ENCODE data around the gene ITPK1. TPM values are rescaled to one million over a fixed set of nuclear protein-coding genes. Genes with fewer than 3 reads are reported as not detected.

The ITPK1 gene
- total and polyA plus RNA-seq, 2 donors (not counting 3 experiments of a cell fraction or from before 2014, with no cell fraction given) = 39.6 to 51.8 TPM

GRCh38 chr14:92935446-92935845, 180.3 kb downstream of the ITPK1 start:
- POLR2A ChIA-PET = no interaction called here
- no peaks in the 10 kb centered on the region for H3K36me3 ChIP-seq (ENCODE audit: control insufficient read depth in 2 of 2, extremely low read depth in 1 of 2, insufficient read depth in 2 of 2, low read length in 2 of 2)
- no peaks in the 10 kb centered on the region for H3K9me3 ChIP-seq (replicated peaks; ENCODE audit: control insufficient read depth, insufficient read depth, low read length)
- TF ChIP-seq JUN (IDR thresholded peaks at IDR 0.05; ENCODE audit: borderline replicate concordance, insufficient read depth, insufficient read length, low read depth) = no peak
- no peaks in the 10 kb centered on the region for H4K20me1 ChIP-seq (replicated peaks; ENCODE audit: control insufficient read depth, extremely low read depth, insufficient read depth, low read length)
- no peak overlapping the region for H3K9ac ChIP-seq (replicated peaks; ENCODE audit: extremely low read depth, insufficient read depth, low read length)
- CTCF ChIA-PET = interaction anchor here (1.0 to 1.2 kb wide), 2 partner anchors 17 to 197 kb away, joined by 3 to 4 read pairs; no protein-coding TSS in a partner anchor
- H2AFZ ChIP-seq (ENCODE audit: low read depth, low read length) = no peak overlapping the region
- no peak overlapping the region for H3K4me3 ChIP-seq (replicated peaks in 1 of 3; ENCODE audit: insufficient read depth in 1 of 3, low read depth in 1 of 3, low read length in 3 of 3)
- H3K27me3 ChIP-seq (ENCODE audit: control insufficient read depth in 2 of 2, insufficient read depth in 2 of 2, low read length in 2 of 2) = no peaks in the 10 kb centered on the region
- dilution Hi-C loops (cut with MboI; ENCODE audit: extremely low pct_ligation_motif_present, low sequenced_read_pairs) = no loop called here
- no peaks in the 10 kb centered on the region for H3K9me1 ChIP-seq (replicated peaks; ENCODE audit: control insufficient read depth, extremely low read depth, insufficient read depth, low read length)
- DNase-seq (ENCODE audit: low read depth, low spot score) (no peak), FAIRE-seq (no peak)
- no TSS peak for BruUV-seq (replicated peaks)
- H3K27ac ChIP-seq (ENCODE audit: insufficient read depth, low read depth, low read length) = no peak overlapping the region
- no peak overlapping the region for H3K4me2 ChIP-seq (ENCODE audit: insufficient read depth, low read length)
- no peaks in the 10 kb centered on the region for H3K4me1 ChIP-seq (ENCODE audit: control insufficient read depth, extremely low read depth, insufficient read depth, low read length)
- no peaks in the 10 kb centered on the region for H3K79me2 ChIP-seq (ENCODE audit: control insufficient read depth, insufficient read depth, low read length)
- intact Hi-C loops (cut with micrococcal nuclease) = no loop called here

DNA sequence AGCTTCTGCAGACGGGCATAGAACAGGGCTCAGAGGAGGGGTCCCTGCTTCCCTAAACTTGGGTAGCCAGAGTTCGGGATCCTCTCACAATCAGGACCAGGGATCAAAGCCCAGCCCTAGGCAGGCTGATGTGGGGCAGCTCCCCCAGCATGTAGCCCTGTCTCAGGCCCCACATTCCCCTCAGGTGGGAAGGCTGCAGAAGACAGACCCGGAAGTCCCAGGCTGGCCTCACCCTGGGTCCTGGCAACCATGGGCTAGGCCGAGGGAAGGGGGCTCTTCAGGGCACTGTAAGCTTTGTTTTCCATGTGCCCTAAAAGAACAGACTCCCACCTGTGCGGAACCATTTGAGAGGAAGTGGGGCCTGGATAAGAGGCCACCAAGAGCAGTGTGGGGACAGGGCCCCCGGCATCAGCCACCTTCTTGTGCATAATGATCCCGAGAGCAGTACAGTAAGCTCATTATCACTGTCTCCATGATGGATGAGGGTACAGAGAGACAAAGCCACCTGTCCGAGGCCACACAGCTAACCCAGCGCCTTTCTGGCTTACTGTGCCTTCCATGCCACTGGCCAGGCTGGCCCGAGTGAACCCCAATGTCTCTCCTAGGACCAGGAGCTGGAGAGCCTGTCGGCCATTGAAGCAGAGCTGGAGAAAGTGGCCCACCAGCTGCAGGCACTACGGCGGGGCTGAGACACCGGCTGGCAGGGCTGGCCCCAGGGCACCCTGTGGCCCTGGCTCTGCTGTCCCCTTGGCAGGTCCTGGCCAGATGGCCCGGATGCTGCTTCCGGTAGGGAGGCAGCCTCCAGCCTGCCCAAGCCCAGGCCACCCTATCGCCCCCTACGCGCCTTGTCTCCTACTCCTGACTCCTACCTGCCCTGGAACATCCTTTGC, 181.3 kb downstream of the ITPK1 start:
- DNase-seq (ENCODE audit: low read depth, low spot score) (no peak), FAIRE-seq (no peak)
- Histone ChIP-seq H3K4me3 (replicated peaks in 1 of 3; ENCODE audit: insufficient read depth in 1 of 3, low read depth in 1 of 3, low read length in 3 of 3) (no peak overlapping the region), H3K27ac (ENCODE audit: insufficient read depth, low read depth, low read length) (no peak overlapping the region), H3K27me3 (ENCODE audit: control insufficient read depth in 2 of 2, insufficient read depth in 2 of 2, low read length in 2 of 2) (no peaks in the 10 kb centered on the region), H3K79me2 (ENCODE audit: control insufficient read depth, insufficient read depth, low read length) (no peaks in the 10 kb centered on the region), H3K4me2 (ENCODE audit: insufficient read depth, low read length) (no peak overlapping the region), H3K4me1 (ENCODE audit: control insufficient read depth, extremely low read depth, insufficient read depth, low read length) (no peaks in the 10 kb centered on the region), H3K9me3 (replicated peaks; ENCODE audit: control insufficient read depth, insufficient read depth, low read length) (no peaks in the 10 kb centered on the region), H2AFZ (ENCODE audit: low read depth, low read length) (no peak overlapping the region), H3K36me3 (ENCODE audit: control insufficient read depth in 2 of 2, extremely low read depth in 1 of 2, insufficient read depth in 2 of 2, low read length in 2 of 2) (no peaks in the 10 kb centered on the region), H4K20me1 (replicated peaks; ENCODE audit: control insufficient read depth, extremely low read depth, insufficient read depth, low read length) (no peaks in the 10 kb centered on the region), H3K9ac (replicated peaks; ENCODE audit: extremely low read depth, insufficient read depth, low read length) (no peak overlapping the region), H3K9me1 (replicated peaks; ENCODE audit: control insufficient read depth, extremely low read depth, insufficient read depth, low read length) (no peaks in the 10 kb centered on the region)
- no TSS peak for BruUV-seq (replicated peaks)
- ChIA-PET POLR2A (no interaction called here), CTCF (interaction anchor here (1.2 kb wide), 1 partner anchor 198 kb away, joined by 4 read pairs; no protein-coding TSS in a partner anchor)
- no peak for TF ChIP-seq FOS (IDR thresholded peaks at IDR 0.05; ENCODE audit: borderline replicate concordance, insufficient read depth, low read length)
- TF ChIP-seq MAX (IDR thresholded peaks at IDR 0.05; ENCODE audit: insufficient read depth, insufficient read length) = no peak
- TF ChIP-seq GATA2 (IDR thresholded peaks at IDR 0.05; ENCODE audit: insufficient read depth, insufficient read length, low read depth, low read length) = no peak
- no peak for TF ChIP-seq EZH2 (IDR thresholded peaks at IDR 0.05; ENCODE audit: borderline replicate concordance, low read depth, low read length, severe bottlenecking)
- TF ChIP-seq, protein P1, sequence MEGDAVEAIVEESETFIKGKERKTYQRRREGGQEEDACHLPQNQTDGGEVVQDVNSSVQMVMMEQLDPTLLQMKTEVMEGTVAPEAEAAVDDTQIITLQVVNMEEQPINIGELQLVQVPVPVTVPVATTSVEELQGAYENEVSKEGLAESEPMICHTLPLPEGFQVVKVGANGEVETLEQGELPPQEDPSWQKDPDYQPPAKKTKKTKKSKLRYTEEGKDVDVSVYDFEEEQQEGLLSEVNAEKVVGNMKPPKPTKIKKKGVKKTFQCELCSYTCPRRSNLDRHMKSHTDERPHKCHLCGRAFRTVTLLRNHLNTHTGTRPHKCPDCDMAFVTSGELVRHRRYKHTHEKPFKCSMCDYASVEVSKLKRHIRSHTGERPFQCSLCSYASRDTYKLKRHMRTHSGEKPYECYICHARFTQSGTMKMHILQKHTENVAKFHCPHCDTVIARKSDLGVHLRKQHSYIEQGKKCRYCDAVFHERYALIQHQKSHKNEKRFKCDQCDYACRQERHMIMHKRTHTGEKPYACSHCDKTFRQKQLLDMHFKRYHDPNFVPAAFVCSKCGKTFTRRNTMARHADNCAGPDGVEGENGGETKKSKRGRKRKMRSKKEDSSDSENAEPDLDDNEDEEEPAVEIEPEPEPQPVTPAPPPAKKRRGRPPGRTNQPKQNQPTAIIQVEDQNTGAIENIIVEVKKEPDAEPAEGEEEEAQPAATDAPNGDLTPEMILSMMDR (IDR thresholded peaks at IDR 0.05; ENCODE audit: extremely low read depth in 1 of 2, insufficient read depth in 1 of 2, low read depth in 1 of 2, low read length in 2 of 2) = no peak
- no peak for TF ChIP-seq POLR2A (IDR thresholded peaks at IDR 0.05; ENCODE audit: low read depth, low read length)
- intact Hi-C loops (cut with micrococcal nuclease) (no loop called here), dilution Hi-C loops (cut with MboI; ENCODE audit: extremely low pct_ligation_motif_present, low sequenced_read_pairs) (no loop called here)
